Stimulated activated CD8-positive, alpha-beta memory T cell treated with anti-CD3 and anti-CD28 coated beads, Interleukin-7, amount 100 ng/mL, for 48 hours (primary cell): ENCODE measurements around the gene SMNDC1.

Experiments
- DNase-seq, 2 donors: peaks; one replicate each; pipeline ENCODE4 v3.0.0-alpha.2; 2020; ENCODE audit warnings: low read depth in 1 of 2; ENCODE audit errors: extremely low read depth in 1 of 2

The SMNDC1 gene

GRCh38 chr10:110327262-110327914 lies 22.7 kb upstream of the SMNDC1 start:
- no peak for DNase-seq

DNA sequence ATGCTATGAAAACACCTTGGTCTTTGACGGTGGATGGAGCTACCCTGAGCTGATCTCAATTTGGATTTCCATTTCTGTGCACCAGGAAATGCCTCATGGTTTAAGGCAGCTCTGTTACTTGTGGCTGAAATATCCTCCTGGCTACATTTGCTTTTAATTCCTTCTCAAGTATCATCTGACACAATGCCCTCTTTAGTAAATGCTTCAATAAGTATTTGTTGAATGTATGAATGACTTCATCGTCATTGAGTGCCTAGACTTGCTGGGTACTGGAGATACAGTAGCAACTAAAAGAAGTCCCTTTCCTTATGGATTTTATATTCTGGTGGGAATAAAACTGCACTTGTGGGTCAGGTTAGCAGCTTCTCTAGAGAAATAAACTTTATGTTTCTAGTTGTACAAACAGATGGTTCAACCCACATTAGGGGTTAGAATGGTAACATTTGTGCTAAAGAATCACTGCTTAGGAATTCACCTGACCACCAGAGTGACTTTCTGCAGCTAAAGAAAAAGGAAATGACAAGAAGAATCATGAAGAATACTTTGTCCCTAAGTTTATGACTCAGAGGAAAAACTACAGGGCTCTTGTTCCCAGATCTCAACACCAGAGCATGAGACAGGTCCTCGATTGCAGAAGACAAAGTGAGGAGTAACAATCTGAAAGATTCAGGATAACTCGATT lies 21.8 kb upstream of the SMNDC1 start:
- no peak for DNase-seq

DNA sequence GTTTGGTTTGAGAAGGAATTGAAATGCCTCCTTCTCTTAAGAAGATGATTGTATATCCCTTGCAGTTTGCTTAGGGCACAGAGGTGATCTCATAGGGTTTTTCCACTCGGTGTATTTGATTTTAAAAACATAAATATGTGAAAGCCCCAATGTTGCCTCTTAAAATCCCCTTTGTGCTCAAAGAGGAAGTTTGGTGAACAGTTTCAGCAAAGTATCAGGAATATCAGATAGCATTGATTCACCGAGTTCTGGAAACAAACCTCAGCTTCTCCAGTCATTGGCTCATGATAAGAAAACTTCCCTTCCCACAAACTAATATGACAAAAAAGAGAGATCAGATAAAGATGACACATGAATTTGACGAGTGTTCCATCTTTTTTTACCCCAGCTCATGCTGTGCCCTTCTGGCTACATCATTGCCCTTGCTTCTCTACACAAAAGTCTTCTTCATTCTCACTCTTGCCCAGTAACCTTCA lies 20.1 kb upstream of the SMNDC1 start:
- DNase-seq, result no peak

GRCh38 chr10:110324201-110324804 lies 19.6 kb upstream of the SMNDC1 start:
- DNase-seq, result no peak

GRCh38 chr10:110323503-110323902 lies 18.8 kb upstream of the SMNDC1 start:
- DNase-seq, result no peak

DNA sequence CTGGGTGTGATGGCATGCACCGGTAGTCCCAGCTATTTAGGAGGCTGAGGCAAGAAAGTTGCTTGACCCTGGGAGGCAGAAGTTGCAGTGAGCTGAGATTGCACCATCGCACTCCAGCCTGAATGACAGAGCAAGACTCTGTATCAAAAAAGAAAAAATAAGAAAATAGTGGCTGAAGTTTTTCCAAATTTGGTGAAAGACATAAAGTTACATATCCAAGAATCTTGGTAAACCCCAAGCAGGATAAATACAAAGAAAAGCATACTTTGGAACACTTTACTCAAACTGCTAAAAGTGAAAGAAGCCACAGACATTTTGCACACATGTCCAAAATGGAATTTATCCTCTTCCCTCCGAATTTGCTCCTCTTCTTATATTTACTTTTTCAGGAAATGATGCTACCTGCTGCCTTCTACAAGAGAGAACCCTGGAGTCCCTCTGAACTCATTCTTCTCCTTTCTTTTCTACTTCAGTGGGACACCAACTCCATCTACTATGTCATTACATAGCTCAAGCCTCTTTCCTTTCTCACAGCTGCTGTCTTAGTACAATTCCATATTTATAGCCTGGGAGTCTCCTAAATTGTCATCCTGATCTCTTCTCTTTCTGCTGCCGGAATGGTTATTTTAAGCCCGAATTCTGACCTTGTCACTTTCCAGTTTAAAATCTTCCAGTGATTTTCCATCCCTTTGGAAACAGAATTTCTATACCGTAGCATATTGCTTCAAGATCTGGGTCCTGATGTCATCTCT lies 17.3 kb upstream of the SMNDC1 start:
- DNase-seq, result no peak

DNA sequence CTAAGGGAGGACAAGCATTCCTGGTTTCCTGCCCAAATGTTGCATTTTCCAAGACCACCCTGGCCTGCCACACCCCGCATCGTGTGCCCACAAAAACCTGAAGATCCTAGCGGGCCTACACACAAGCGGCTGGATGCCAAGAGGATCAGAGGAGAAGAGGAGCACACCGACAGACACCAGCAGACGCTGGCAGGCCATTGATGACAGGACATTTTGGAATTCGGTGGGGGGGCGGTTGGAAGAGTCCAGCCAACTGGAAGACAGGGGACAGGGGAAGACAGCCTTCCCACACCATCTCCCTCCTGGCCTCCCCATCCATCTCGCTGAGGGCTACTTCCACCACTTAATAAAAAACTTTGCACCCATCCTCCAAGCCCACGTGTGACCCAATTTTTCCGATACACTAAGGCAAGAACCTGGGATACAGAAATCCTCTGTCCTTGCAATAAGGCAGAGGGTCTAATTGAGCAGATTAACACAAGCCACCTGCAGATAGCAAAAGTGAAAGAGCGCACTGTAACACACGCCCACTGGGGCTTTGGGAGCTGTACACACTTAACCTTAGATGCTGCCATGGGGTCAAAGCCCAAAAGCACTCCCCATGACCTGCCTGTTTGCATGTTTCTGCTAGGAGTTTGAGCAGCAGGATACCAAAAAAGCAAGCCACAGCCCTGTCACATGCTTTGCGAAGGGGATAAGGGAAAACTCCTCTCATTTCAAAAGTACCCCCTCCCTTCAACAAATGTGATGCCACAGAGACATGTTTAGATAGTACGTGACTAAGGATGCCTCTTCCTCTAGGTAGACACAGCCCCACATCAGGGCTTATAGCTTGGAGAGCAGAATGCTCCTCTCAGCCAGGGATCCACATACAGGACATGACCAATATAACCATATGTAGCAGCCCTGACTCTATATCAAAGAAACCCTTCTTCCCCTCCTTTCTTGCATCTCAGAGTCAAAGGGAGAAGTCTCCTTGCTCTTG lies 13.4 kb upstream of the SMNDC1 start:
- DNase-seq, result no peak

DNA sequence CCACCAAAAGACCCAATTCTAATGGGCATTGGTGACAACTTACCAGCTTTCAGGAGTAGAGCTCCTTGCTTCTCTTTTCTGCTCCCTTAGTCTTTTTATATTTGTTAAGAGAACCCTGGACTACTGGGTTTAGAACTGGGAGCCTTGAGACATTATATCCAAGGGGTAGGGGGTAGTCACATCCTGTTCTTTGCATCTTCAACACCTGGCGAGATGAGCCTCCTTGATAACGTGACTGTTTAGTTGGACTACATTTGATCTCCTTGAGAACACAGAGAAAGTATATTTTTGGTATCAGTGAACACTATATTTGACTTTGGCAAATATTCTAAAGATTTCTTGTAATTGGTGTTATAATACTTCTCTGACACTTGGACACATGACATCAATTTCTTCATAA lies 9.0 kb upstream of the SMNDC1 start:
- DNase-seq, result no peak

DNA sequence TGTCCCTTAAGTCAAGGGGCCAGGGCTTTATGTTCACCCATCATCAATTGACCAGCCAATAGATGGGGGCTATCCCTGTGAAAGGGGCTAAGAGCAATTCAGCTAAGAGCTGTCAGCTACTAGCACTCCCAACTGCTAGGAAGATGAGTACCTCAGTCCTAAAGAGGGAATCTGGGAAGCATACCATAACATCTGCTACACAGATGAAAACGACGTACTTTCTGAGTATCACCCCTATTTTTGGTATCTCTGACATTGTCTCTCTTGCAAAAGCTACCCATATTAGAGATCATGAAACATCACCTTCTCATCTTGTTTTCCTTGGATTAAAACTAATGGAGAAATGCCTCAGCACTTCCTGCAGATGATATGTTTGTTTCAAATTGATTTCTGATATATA lies 7.5 kb upstream of the SMNDC1 start:
- no peak for DNase-seq

GRCh38 chr10:110311357-110311949 lies 6.7 kb upstream of the SMNDC1 start:
- peak in 1 of 2 donors; percentile 18 for DNase-seq

DNA sequence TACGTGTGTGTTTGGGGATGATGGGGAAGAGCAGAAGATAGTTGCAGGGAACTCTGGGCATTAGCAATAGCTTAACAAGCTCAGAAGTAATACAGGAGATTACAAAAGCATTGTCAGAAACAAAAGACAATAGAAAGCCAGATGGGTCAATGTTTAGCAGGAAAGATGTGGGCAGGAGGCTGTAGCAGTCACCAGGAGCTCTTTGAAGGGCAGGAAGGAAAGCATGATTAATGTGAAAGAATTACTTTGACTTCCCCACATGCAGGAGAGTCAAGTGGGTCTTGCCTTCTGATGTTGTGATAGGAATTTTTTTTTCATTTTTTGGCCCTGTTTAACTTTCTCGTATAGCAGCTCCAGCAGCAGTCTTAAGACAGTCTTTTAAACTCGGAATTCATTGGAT lies 6.0 kb upstream of the SMNDC1 start:
- no peak for DNase-seq

DNA sequence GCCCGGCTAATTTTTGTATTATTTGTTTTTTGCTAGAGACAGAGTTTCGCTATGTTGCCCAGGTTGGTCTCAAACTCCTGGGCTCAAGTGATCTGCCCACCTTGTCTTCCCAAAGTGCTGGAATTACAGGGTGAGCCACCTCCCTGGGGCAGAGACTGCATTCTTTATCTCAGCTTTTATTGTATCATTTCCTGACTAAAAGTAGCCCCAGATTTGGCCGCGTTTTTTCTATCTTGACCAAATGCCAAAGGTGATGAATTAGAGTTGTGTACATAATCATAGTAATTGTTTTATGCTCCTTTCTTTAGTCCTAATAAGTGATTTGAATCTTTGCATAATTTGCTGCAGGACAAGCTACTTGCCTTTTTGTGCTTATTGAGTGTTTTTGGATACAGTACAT lies 3.1 kb upstream of the SMNDC1 start:
- DNase-seq, result no peak

GRCh38 chr10:110306452-110306768 lies 1.7 kb upstream of the SMNDC1 start:
- no peak for DNase-seq

DNA sequence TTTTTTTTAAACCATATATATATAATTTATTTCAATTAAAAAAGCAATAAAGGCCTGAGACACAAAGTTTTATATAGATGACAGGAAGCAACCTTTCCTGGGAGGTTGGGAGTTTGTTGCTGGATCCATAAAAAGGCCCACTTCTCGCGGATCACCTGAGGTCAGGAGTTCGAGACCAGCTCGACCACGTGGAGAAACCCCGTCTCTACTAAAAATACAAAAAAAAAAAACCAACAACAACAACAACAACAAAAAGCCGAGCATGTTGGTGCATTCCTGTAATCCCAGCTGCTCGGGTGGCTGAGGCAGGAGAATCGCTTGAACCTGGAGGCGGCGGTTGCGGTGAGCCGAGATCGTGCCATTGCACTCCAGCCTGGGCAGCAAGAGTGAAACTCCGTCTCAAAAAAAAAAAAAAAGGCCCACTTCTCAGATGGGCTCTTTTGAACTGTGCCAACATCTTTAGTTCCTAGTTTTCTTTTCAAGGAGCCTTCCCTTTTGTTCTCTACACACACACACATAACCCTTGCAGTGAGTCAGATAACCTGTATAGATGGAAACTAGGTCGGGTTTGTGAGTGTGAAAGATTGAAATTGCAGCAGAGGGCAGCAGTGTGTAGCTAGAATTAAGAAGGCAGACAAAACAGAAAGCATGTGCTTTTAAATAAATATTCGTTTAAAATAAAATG lies 1.2 kb upstream of the SMNDC1 start:
- peak in 1 of 2 donors; percentile 30 for DNase-seq

DNA sequence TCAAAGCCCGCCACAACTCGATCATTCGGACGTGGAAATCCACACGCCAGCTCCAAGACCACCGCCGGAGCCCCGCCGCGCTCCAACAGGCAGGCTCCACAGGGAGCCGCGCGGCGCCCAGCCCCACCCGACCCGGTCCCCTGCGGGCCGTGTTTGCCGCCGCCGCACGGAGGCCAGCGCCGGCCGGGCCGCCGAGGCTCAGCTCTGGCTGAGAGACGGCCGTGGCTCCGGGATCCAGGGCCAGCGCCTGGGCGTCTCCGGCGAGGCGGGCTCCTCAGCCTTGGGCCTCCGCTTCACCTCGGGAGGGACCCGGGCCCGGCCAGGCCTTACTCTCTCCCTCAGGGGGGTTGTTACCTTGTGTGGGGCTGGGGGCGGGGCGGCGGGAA lies 333 bp downstream of the SMNDC1 start:
- no peak for DNase-seq

DNA sequence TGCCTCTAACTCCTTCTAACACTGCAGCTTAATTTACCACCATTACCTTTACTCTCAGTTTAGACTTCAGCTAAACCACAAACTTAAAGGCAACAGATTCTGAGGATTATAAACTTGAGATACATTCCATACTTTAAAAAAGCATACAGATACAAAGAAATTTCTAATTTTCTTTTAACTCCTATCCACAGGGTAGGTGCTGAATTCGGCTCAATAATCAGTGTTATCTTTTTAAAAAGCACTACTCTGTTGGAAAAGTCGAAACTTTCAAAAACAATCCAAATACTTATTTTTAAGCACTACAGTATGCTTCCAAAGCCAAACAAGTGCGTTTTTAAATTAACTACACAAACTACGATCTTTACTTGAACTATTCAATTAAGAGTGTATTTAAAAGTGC lies 1.0 kb downstream of the SMNDC1 start:
- no peak for DNase-seq

DNA sequence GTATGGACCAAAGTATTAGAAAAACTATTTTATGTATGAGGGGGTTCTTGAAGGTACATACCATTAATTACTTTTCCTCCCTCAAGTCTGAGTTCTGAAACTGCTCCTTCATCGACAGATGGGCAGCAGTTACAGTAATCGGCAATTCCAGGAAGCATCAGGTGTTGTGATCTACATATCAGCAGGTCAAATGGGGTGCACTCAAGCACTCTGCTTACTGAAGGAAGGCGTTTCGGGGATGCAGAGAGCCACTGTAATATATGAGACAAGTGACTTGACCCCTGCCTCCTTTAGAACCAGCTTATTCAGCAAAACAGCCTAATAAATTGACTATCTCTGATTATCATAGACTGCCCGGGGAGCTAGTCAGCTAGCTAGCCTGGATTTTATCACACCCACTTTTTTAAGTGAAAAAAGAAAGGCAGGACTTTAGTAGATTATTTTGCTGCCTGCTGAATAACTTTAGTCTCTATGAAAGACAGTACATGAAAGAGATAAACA lies 4.2 kb downstream of the SMNDC1 start:
- DNase-seq, result no peak

DNA sequence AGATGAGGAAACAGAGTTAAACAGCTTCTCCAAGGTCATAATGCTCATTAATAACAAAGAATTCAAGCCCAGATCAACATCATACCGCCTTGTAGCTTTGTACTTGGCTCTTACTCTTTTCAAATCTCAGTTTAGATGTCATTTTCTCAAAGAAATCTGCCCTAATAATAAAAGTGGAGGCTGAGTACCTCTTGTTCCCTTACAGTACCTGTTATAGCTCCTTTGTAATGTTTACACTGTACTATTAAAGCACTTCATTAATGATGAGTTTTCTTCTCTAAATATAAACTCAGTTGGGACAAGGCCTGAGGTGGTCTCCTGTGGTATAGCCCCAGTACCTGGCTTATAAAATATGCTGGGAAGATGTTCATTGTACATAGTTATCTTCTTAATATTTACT lies 7.8 kb downstream of the SMNDC1 start:
- DNase-seq, result no peak

- DNase-seq, result no peak
Measured at GRCh38 chr10:110286841-110287240, 17.9 kb downstream of the SMNDC1 start.
